Fibroblast of lung (primary cell): ENCODE measurements around the gene SHLD2.
"Not testable (repeated sequence)": the region's sequence is repeated elsewhere in the genome, so short reads cannot be mapped to it uniquely, and the experiment has no call there.

Experiments used
- EZH2 ChIP-seq: IDR thresholded peaks from 2 replicates; pipeline ENCODE4 v1.5.1; 2012; ENCODE audit warnings: low read length, control low read depth, mild to moderate bottlenecking; ENCODE audit errors: missing control alignments
- TF ChIP-seq, protein P1 (sequence below), 2 donors: IDR thresholded peaks in 1 of 2; conservative IDR thresholded peaks in 1 of 2; 1 replicate in 1 of 2; 2 replicates in 1 of 2; pipeline ENCODE4 v1.5.1; 2011 to 2012; ENCODE audit warnings: low read length in 2 of 2, control low read depth in 1 of 2, inconsistent platforms in 1 of 2, low read depth in 1 of 2, mild to moderate bottlenecking in 1 of 2

DNA sequence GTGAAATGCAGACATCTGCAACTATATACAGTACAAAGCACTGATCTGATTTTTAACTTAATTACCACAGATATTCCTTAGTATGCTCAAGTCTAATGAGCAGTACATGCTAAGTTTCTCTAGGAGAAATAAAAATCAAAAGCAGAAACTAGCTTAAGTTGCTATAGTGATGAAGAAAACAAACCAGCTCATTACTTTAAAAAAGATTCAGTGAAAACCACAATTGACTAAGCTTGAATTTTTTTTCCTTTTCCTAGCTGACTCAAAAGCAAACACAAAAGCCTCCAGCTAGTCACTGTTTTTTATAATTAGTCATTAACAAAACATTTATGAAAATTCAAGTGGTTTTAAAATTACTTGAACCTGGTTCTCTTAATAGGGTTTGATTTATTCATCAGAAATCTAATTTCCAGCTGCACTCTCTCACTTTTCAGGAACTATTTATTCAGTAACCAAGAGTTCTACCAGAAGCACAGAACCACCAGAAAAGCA, 10.7 kb upstream of the SHLD2 start:
- TF ChIP-seq, protein P1, sequence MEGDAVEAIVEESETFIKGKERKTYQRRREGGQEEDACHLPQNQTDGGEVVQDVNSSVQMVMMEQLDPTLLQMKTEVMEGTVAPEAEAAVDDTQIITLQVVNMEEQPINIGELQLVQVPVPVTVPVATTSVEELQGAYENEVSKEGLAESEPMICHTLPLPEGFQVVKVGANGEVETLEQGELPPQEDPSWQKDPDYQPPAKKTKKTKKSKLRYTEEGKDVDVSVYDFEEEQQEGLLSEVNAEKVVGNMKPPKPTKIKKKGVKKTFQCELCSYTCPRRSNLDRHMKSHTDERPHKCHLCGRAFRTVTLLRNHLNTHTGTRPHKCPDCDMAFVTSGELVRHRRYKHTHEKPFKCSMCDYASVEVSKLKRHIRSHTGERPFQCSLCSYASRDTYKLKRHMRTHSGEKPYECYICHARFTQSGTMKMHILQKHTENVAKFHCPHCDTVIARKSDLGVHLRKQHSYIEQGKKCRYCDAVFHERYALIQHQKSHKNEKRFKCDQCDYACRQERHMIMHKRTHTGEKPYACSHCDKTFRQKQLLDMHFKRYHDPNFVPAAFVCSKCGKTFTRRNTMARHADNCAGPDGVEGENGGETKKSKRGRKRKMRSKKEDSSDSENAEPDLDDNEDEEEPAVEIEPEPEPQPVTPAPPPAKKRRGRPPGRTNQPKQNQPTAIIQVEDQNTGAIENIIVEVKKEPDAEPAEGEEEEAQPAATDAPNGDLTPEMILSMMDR (conservative IDR thresholded peaks at IDR 0.05 in 1 of 2, IDR thresholded peaks at IDR 0.05 in 1 of 2; ENCODE audit: low read depth in 1 of 2, low read length in 2 of 2) = not testable (repeated sequence)
- TF ChIP-seq EZH2 = not testable (repeated sequence)
